RWPE1 (cell line): Measurements from ENCODE around the gene CREBBP.
A peak's percentile ranks its signal among the peaks of the same experiment; 100 is the strongest.

Experiments
- CTCF ChIA-PET: fragments of 350-600 bp; sonication (Branson Sonifier 250); formaldehyde crosslinking; extraction: SDS; loops from one replicate; lab custom pipeline; 2021; lab: Yijun Ruan, JAX
- POLR2A ChIA-PET: fragments of 400-600 bp; formaldehyde crosslinking; extraction: SDS; loops from one replicate; lab custom pipeline; 2020; ENCODE audit warnings: antibody characterized with exemption; ENCODE audit not compliant: low non-redundant PET; lab: Yijun Ruan, JAX
- DNase-seq: peaks from one replicate; pipeline ENCODE4 v3.0.0; 2012; ENCODE audit warnings: low spot score
- H3K27ac ChIP-seq: fragments of 450-650 bp; 2 replicates; pipeline ENCODE4 v1.5.1; 2017
- CTCF ChIP-seq: fragments of 450-650 bp; conservative IDR thresholded peaks from 2 replicates; pipeline ENCODE4 v1.5.1; 2017; ENCODE audit warnings: low read depth, mild to moderate bottlenecking

CREBBP gene

DNA sequence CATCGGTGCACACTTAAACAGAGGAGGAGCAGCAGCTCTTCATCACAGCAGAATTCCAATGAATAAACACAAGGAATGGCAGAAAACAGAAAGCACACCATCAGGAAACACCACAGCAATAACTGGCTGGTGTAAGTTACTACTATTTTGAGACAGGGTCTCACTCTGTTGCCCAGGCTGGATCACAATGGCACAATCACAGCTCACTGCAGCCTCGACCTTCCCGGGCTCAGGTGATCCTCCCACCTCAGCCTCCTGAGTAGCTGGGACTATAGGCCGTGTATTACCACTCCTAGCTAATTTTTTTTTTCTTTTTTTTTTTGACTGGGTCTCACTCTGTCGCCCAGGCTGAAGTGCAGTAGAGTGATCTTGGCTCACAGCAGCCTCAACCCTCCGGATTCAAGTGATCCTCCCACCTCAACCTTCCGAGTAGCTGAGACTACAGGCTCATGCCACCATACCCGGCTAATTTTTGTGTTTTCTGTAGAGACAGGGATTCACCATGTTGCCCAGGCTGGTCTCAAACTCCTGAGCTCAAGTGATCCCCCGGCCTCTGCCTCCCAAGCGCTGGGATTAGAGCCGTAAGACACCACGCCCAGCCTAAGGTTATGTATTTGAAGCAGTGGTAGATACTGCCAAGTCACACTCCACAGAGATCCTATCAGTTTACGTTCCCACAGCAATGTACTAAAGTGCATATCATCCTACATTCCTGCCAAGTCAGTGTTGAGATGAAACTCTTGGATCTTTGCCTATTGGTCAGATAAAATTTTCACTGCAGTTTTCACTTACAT, 183.9 kb downstream of the CREBBP start:
- no peak for TF ChIP-seq CTCF
- ChIA-PET CTCF (no interaction called here), POLR2A (no interaction called here)
- peak overlapping the region; percentile 59 for H3K27ac ChIP-seq
- DNase-seq, result no peak

DNA sequence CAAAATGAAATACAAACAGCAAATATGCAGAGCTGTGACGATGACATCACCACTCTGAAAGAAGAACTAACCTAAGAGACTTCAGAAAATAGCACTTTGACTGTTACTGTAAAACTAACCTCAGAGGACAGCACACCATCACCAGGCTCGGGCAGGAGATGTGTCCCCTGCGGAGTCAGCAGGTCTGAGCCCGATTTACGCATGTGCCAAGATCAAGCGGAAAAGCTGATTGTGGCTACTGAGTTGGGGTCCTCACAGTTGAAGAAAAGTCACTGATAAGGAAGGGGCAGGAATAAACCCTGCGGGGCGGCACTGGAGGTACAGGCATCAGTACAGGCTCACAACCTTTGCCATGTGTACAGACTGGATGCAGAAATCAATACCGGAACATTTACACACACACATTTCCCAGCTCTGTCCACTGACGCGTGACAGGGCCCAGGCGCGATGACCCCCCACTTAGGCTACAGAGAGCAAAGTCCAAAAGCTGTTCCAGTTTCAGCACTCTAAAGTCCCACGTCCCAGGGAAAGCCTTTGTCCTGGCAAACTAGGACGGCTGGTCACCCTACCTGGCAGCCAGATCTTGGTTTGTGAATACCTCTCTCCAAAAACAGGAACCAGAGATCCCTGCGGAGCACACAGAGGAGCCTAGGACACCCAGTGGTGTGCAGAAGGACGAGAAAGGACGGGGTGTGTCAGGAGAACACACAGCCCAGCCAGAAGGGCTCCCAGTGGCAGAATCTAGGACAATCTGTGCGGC, 184.7 kb downstream of the CREBBP start:
- H3K27ac ChIP-seq, result peak overlapping the region; percentile 59
- ChIA-PET POLR2A (no interaction called here), CTCF (interaction anchor here (0.7 kb wide), 1 partner anchor 55 kb away, joined by 3 read pairs; no protein-coding TSS in a partner anchor)
- no peak for DNase-seq
- no peak for TF ChIP-seq CTCF

GRCh38 chr16:3694051-3694450, 186.5 kb downstream of the CREBBP start:
- no peak for DNase-seq
- no peak for TF ChIP-seq CTCF
- CTCF ChIA-PET, result no interaction called here
- POLR2A ChIA-PET, result no interaction called here
- H3K27ac ChIP-seq, result peak overlapping the region; percentile 8; the same call in 1 of the 2 replicates

- CTCF ChIA-PET, result interaction anchor here (0.6 to 0.7 kb wide), 2 partner anchors 9 to 144 kb away, joined by 3 to 4 read pairs; no protein-coding TSS in a partner anchor
- POLR2A ChIA-PET, result no interaction called here
Observed at GRCh38 chr16:3691761-3692160, 188.8 kb downstream of the CREBBP start.

GRCh38 chr16:3690980-3691720, 189.4 kb downstream of the CREBBP start:
- no peak for DNase-seq
- H3K27ac ChIP-seq, result peak overlapping the region; percentile 52
- ChIA-PET POLR2A (no interaction called here), CTCF (interaction anchor here (0.6 to 1.5 kb wide), 4 partner anchors 8 to 144 kb away, joined by 3 to 6 read pairs (median 4); no protein-coding TSS in a partner anchor)
- TF ChIP-seq CTCF, result no peak

More at GRCh38 chr16:3691761-3692160, 188.8 kb downstream of the CREBBP start:
- no peak for DNase-seq
- no peak for TF ChIP-seq CTCF
- H3K27ac ChIP-seq, result peak overlapping the region; percentile 52

DNA sequence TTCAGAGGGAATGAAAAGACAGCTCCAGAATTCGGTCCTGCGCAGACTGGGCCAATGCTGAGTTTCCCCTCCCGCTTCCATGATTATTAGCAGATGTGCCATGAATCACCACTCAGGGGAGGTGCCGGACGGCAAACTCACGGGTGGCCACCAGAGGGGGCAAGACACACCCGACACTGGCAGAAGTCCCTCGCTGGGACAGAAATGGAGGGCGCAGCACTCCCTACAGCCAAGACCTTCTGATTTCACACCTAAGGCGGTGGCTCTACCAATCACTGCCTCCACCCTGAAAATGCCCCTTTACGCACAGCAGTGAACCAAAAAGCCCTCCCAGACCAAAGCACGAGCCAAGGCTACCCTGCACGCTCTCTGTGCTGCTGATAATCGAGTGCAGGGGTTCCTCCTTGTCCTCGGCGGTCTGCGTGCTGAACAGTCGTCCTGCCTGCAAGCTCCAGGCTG, 190.0 kb downstream of the CREBBP start:
- DNase-seq, result peak; percentile 92
- H3K27ac ChIP-seq, result peak overlapping the region; percentile 52
- TF ChIP-seq CTCF, result peak; percentile 94
- CTCF ChIA-PET, result interaction anchor here (0.6 to 1.5 kb wide), 9 partner anchors 11 to 636 kb away, joined by 3 to 6 read pairs (median 4); partner anchors contain the start of genes ZNF174 and ZSCAN32
- POLR2A ChIA-PET, result no interaction called here
